HCT116 (cell line): ENCODE results near the gene MIF4GD. TPM values are rescaled to one million over a fixed set of nuclear protein-coding genes. Genes with fewer than 3 reads are reported as not detected.

ENCODE experiments used
- ATAC-seq: fragments of 200-7000 bp; cut with Tn5 transposase; 2 replicates; pipeline ENCODE4 v1.9.1; 2020; ENCODE audit warnings: mild to moderate bottlenecking, moderate library complexity
- BruUV-seq: library from RNA; stranded (reverse); fragments of 400-500 nt; replicated peaks from 2 replicates; lab custom pipeline; 2021; lab: Mats Ljungman, UMichigan
- CTCF ChIA-PET: fragments of 300-600 bp; sonication (Branson Sonifier 250); formaldehyde crosslinking; loops from one replicate; lab custom pipeline; 2021; ENCODE audit warnings: antibody characterized with exemption; lab: Charles Lee
- POLR2A ChIA-PET: fragments of 300-600, 350-600 bp; sonication (Branson Sonifier 250); formaldehyde crosslinking; loops from one replicate; lab custom pipeline; 2021; ENCODE audit warnings: antibody characterized with exemption; lab: Charles Lee
- RAD21 ChIA-PET, 2 experiments: fragments of 300-600 bp; sonication (Branson Sonifier 250); formaldehyde crosslinking; loops; one replicate each; lab custom pipeline; 2023; ENCODE audit warnings: low total read pairs in 2 of 2; ENCODE audit not compliant: uncharacterized antibody in 2 of 2, unreplicated experiment in 2 of 2, low non-redundant PET in 1 of 2; lab: Charles Lee
- DNase-seq: peaks from one replicate; pipeline ENCODE4 v3.0.0-alpha.2; 2010; ENCODE audit warnings: low read depth, low spot score
- H2AFZ ChIP-seq: fragments of 200-600 bp; shearing (Covaris generic), sonication (generic); 2 replicates; pipeline ENCODE4 v1.6.1; 2017; ENCODE audit warnings: low read depth, mixed run types, mixed read lengths, antibody characterized with exemption, low read length; ENCODE audit not compliant: poor library complexity, severe bottlenecking
- H3K27ac ChIP-seq: 2 replicates; pipeline ENCODE4 v1.5.1; 2012; ENCODE audit warnings: low read depth, low read length
- H3K27me3 ChIP-seq: fragments of 200-600 bp; sonication (generic); 2 replicates; pipeline ENCODE4 v1.6.1; 2016; ENCODE audit warnings: mixed run types, low read length, mixed read lengths; ENCODE audit not compliant: insufficient read depth
- H3K36me3 ChIP-seq, 2 experiments: fragments of 200-500 bp in 1 of 2; fragments of 200-600 bp in 1 of 2; sonication (Bioruptor generic) in 1 of 2; sonication (generic) in 1 of 2; 2 replicates each; pipeline versions ENCODE4 v1.5.1 to v1.6.1; 2014 to 2016; ENCODE audit warnings: low read length in 2 of 2, inconsistent platforms in 1 of 2, mixed read lengths in 1 of 2, mixed run types in 1 of 2; ENCODE audit not compliant: insufficient read depth in 2 of 2, control insufficient read depth in 1 of 2
- H3K4me1 ChIP-seq, 2 experiments: fragments of 200-600 bp in 1 of 2; sonication (generic) in 1 of 2; 2 replicates each; pipeline versions ENCODE4 v1.5.1 to v1.6.1; 2012 to 2017; ENCODE audit warnings: low read length in 2 of 2, inconsistent platforms in 1 of 2, mild to moderate bottlenecking in 1 of 2, mixed read lengths in 1 of 2, mixed run types in 1 of 2, moderate library complexity in 1 of 2; ENCODE audit not compliant: insufficient read depth in 2 of 2, control insufficient read depth in 1 of 2
- H3K4me2 ChIP-seq: fragments of 200-600 bp; sonication (generic); 2 replicates; pipeline ENCODE4 v1.6.1; 2017; ENCODE audit warnings: mixed run types, low read length, mixed read lengths
- H3K4me3 ChIP-seq, 2 experiments: fragments of 200-600 bp in 1 of 2; sonication (generic) in 1 of 2; replicated peaks in 1 of 2; 2 replicates each; pipeline ENCODE4 v1.5.1; 2011 to 2016; ENCODE audit warnings: low read length in 2 of 2, control low read depth in 1 of 2, low read depth in 1 of 2, mild to moderate bottlenecking in 1 of 2, mixed read lengths in 1 of 2, mixed run types in 1 of 2
- H3K79me2 ChIP-seq: fragments of 200-600 bp; sonication (generic); 2 replicates; pipeline ENCODE4 v1.6.1; 2017; ENCODE audit warnings: mild to moderate bottlenecking, mixed run types, low read length, moderate library complexity, mixed read lengths; ENCODE audit not compliant: insufficient read depth
- H3K9ac ChIP-seq: fragments of 200-600 bp; sonication (generic); 2 replicates; pipeline ENCODE4 v1.6.1; 2016; ENCODE audit warnings: low read length, mixed read lengths
- H3K9me2 ChIP-seq: fragments of 200-600 bp; sonication (generic), shearing (Covaris generic); 2 replicates; pipeline ENCODE4 v1.6.1; 2017; ENCODE audit warnings: mixed run types, mild to moderate bottlenecking, moderate library complexity; ENCODE audit not compliant: insufficient read depth
- H3K9me3 ChIP-seq, 2 experiments: fragments of 200-500 bp in 1 of 2; fragments of 200-600 bp in 1 of 2; sonication (Bioruptor generic) in 1 of 2; sonication (generic) in 1 of 2; 2 replicates each; pipeline ENCODE4 v1.6.1; 2014 to 2017; ENCODE audit warnings: low read length in 2 of 2, mixed read lengths in 2 of 2, inconsistent platforms in 1 of 2, low read depth in 1 of 2, mild to moderate bottlenecking in 1 of 2, mixed run types in 1 of 2, moderate library complexity in 1 of 2; ENCODE audit not compliant: control insufficient read depth in 1 of 2, insufficient read depth in 1 of 2
- H4K20me1 ChIP-seq: fragments of 200-600 bp; sonication (generic), shearing (Covaris generic); 2 replicates; pipeline ENCODE4 v1.6.1; 2017; ENCODE audit warnings: mixed run types, mild to moderate bottlenecking, moderate library complexity; ENCODE audit not compliant: insufficient read depth
- CBX3 ChIP-seq: IDR thresholded peaks from 2 replicates; pipeline ENCODE4 v1.6.1; 2012; ENCODE audit warnings: low read depth
- CEBPB ChIP-seq: IDR thresholded peaks from 2 replicates; pipeline ENCODE4 v1.6.1; 2012; ENCODE audit warnings: low read depth
- CTCF ChIP-seq, 3 experiments: fragments of 200-600 bp in 1 of 3; sonication (generic) in 1 of 3; IDR thresholded peaks in 2 of 3; conservative IDR thresholded peaks in 1 of 3; 2 replicates each; pipeline ENCODE4 v1.5.1; 2012 to 2017; ENCODE audit warnings: low read depth in 2 of 3, low read length in 2 of 3, antibody characterized with exemption in 1 of 3, borderline replicate concordance in 1 of 3, control low read depth in 1 of 3, mild to moderate bottlenecking in 1 of 3, mixed read lengths in 1 of 3, mixed run types in 1 of 3, moderate library complexity in 1 of 3; ENCODE audit not compliant: insufficient read depth in 1 of 3
- EGR1 ChIP-seq: IDR thresholded peaks from 2 replicates; pipeline ENCODE4 v1.6.1; 2012; ENCODE audit warnings: low read depth
- ELF1 ChIP-seq: IDR thresholded peaks from 2 replicates; pipeline ENCODE4 v1.6.1; 2012; ENCODE audit warnings: low read depth, borderline replicate concordance
- EZH2phosphoT487 ChIP-seq: fragments of 200-600 bp; IDR thresholded peaks from 2 replicates; pipeline ENCODE4 v1.6.1; 2018; ENCODE audit warnings: antibody characterized with exemption, borderline replicate concordance
- FOSL1 ChIP-seq: IDR thresholded peaks from 2 replicates; pipeline ENCODE4 v1.6.1; 2012; ENCODE audit warnings: low read depth
- JUND ChIP-seq: IDR thresholded peaks from 2 replicates; pipeline ENCODE4 v1.6.1; 2012
- MAX ChIP-seq: IDR thresholded peaks from 2 replicates; pipeline ENCODE4 v1.6.1; 2012
- POLR2AphosphoS5 ChIP-seq: IDR thresholded peaks from 2 replicates; pipeline ENCODE4 v1.6.1; 2011; ENCODE audit warnings: mild to moderate bottlenecking, low read depth, low read length, moderate library complexity
- RAD21 ChIP-seq: IDR thresholded peaks from 2 replicates; pipeline ENCODE4 v1.6.1; 2012; ENCODE audit warnings: low read depth, mild to moderate bottlenecking
- REST ChIP-seq: IDR thresholded peaks from 2 replicates; pipeline ENCODE4 v1.6.1; 2012; ENCODE audit warnings: low read depth
- SIN3A ChIP-seq: IDR thresholded peaks from 2 replicates; pipeline ENCODE4 v1.6.1; 2012; ENCODE audit warnings: low read depth
- SP1 ChIP-seq: IDR thresholded peaks from 2 replicates; pipeline ENCODE4 v1.6.1; 2012; ENCODE audit warnings: low read depth
- SRF ChIP-seq: IDR thresholded peaks from 2 replicates; pipeline ENCODE4 v1.6.1; 2012; ENCODE audit warnings: low read depth
- TCF7L2 ChIP-seq: IDR thresholded peaks from 2 replicates; pipeline ENCODE4 v1.7.0; 2011; ENCODE audit warnings: borderline replicate concordance, inconsistent platforms; ENCODE audit not compliant: insufficient read depth, insufficient read length; ENCODE audit errors: extremely low read depth
- YY1 ChIP-seq: IDR thresholded peaks from 2 replicates; pipeline ENCODE4 v1.6.1; 2011; ENCODE audit warnings: low read length, low read depth, moderate library complexity, mild to moderate bottlenecking; ENCODE audit not compliant: insufficient replicate concordance; ENCODE audit errors: extremely low read depth
- ZBTB33 ChIP-seq: IDR thresholded peaks from 2 replicates; pipeline ENCODE4 v1.6.1; 2011; ENCODE audit warnings: mild to moderate bottlenecking, low read length, moderate library complexity; ENCODE audit not compliant: insufficient replicate concordance; ENCODE audit errors: extremely low read depth
- ZFX ChIP-seq: fragments of 450-650 bp; IDR thresholded peaks from 2 replicates; pipeline ENCODE4 v1.6.1; 2017
- ZNF274 ChIP-seq: fragments of 200-500 bp; sonication (Bioruptor generic); IDR thresholded peaks from 2 replicates; pipeline ENCODE4 v1.6.1; 2014; ENCODE audit warnings: mild to moderate bottlenecking, low read depth, low read length, inconsistent platforms
- intact Hi-C: fragments of 100-400 bp; cut with micrococcal nuclease; formaldehyde crosslinking; loops from 2 replicates; pipeline ENCODE4 v1.10.0; 2022
- total RNA-seq: library from RNA; stranded (reverse); gene quantifications from one replicate; pipeline ENCODE4 v1.2.1, GENCODE V29; 2021; ENCODE audit not compliant: unreplicated experiment

MIF4GD gene
- total RNA-seq, 1 experiment from 2014 or later, result 35.2 TPM

- no TSS peak for BruUV-seq
- H3K36me3 ChIP-seq, result peaks cover 64 to 83% of the 10 kb centered on the region in 2 experiments
- no peak overlapping the region for H2AFZ ChIP-seq
- H3K9ac ChIP-seq, result no peak overlapping the region
- H3K27me3 ChIP-seq, result no peaks in the 10 kb centered on the region
- CTCF ChIA-PET, result interaction anchor here (2.0 to 3.3 kb wide), 3 partner anchors 19 to 229 kb away, joined by 4 to 30 read pairs (median 16); partner anchors contain the start of genes GGA3, MRPL58 and MRPS7
- no peak for TF ChIP-seq SIN3A
- TF ChIP-seq CTCF (IDR thresholded peaks at IDR 0.05 in 2 of 3, conservative IDR thresholded peaks at IDR 0.05 in 1 of 3; ENCODE audit: borderline replicate concordance in 1 of 3, insufficient read depth in 1 of 3, low read depth in 2 of 3, low read length in 2 of 3), result no peak
- no peak for TF ChIP-seq EGR1
- TF ChIP-seq REST, result no peak
- no peak for TF ChIP-seq CBX3
- no peak for TF ChIP-seq YY1
- no peak for TF ChIP-seq JUND
- no peak for TF ChIP-seq MAX
- TF ChIP-seq SRF, result no peak
- no peak for TF ChIP-seq ELF1
- TF ChIP-seq CEBPB, result no peak
- no peak for TF ChIP-seq RAD21
- no peak for TF ChIP-seq EZH2phosphoT487
- no peak for TF ChIP-seq TCF7L2
- TF ChIP-seq ZBTB33, result no peak
- no peak for TF ChIP-seq ZFX
- no peak for TF ChIP-seq POLR2AphosphoS5
- TF ChIP-seq ZNF274, result no peak
- TF ChIP-seq SP1, result no peak
- no peak for TF ChIP-seq FOSL1
- peaks cover 1% of the 10 kb centered on the region; the same call in 1 of the 2 replicates for H3K79me2 ChIP-seq
- RAD21 ChIA-PET, result no interaction called here
- ATAC-seq (no peak), DNase-seq (no peak)
- intact Hi-C loops, result loop anchor here (2.0 kb wide), 1 partner anchor 163 kb away; the partner anchor contains the start of gene GRB2
- no peaks in the 10 kb centered on the region for H3K9me3 ChIP-seq
- no peak overlapping the region for H3K27ac ChIP-seq
- peaks cover 6% of the 10 kb centered on the region; the same call in 1 of the 2 replicates for H4K20me1 ChIP-seq
- POLR2A ChIA-PET, result no interaction called here
- no peaks in the 10 kb centered on the region for H3K9me2 ChIP-seq
- H3K4me1 ChIP-seq, result peaks cover 0 to 11% of the 10 kb centered on the region in 2 experiments; a peak in 1 of 4 replicates
- no peak overlapping the region for H3K4me3 ChIP-seq
- H3K4me2 ChIP-seq, result no peak overlapping the region
Observed at GRCh38 chr17:75241502-75241901, 29.5 kb downstream of the MIF4GD start.
